NCI-H1105 treated with DMSO at 0.1 percent for 48 hours (cell line): Measurements from ENCODE around the gene ADGRB2.

ENCODE experiments used
- DNase-seq: peaks from one replicate; lab custom pipeline; 2025; lab: John Stamatoyannopoulos, UW

Gene ADGRB2

DNA sequence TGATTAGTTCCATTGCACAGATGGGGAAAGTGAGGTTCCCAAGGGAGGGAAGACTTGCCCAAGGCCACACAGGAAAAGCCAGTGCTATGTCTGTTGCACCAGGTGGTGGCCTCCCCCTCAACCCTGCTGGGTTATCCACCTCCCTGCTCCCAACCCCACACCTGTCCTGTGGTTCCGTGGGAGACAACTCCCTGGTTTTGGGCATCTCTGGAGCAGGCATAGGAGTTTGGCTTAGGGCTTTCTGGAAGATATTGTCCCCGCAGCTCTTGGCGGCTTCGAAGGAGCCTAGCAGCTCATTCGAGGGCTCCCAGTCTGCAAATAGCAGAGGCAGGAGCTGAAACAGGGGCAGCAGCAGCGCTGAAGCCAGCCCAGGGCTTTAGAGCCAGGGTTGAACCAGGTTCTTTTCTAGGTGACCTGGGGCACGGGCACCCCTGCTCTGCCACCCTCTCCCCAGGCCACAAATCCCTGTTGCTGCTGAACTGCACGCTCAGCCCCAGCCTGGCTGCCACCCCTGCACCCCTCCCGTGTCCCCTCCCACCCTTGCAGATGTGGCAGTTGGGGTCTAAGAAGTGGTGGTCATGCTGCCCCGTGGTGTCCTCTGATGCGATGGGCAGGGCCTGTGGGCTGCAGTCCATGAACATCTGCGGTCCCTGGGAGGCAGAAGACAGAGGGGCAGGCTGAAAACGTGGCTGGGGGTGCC lies 29.6 kb upstream of the ADGRB2 start:
- no peak for DNase-seq

GRCh38 chr1:31793086-31793485 lies 28.9 kb upstream of the ADGRB2 start:
- DNase-seq: no peak

DNA sequence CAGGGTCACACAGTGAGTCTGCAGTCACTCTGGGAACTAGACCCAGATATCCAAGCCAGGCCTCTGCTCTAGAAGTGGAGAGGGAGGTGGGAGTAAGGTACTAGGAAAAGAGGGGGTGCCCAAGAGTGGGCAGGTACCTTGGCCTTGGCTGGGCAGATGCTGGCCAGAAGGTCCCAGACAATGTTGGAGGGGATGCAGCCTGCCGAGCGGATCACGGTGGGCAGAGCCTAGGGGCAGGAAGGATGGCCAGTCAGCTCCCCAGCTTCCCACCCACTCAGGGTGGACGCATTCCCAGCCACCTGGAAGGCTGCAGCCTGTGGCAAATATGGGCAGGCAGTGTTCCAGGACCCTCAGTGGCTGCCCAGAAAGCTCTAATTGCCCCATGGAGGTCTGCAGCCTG lies 28.4 kb upstream of the ADGRB2 start:
- DNase-seq: no peak

- no peak for DNase-seq
Observed at GRCh38 chr1:31792116-31792515, 28.0 kb upstream of the ADGRB2 start.

DNA sequence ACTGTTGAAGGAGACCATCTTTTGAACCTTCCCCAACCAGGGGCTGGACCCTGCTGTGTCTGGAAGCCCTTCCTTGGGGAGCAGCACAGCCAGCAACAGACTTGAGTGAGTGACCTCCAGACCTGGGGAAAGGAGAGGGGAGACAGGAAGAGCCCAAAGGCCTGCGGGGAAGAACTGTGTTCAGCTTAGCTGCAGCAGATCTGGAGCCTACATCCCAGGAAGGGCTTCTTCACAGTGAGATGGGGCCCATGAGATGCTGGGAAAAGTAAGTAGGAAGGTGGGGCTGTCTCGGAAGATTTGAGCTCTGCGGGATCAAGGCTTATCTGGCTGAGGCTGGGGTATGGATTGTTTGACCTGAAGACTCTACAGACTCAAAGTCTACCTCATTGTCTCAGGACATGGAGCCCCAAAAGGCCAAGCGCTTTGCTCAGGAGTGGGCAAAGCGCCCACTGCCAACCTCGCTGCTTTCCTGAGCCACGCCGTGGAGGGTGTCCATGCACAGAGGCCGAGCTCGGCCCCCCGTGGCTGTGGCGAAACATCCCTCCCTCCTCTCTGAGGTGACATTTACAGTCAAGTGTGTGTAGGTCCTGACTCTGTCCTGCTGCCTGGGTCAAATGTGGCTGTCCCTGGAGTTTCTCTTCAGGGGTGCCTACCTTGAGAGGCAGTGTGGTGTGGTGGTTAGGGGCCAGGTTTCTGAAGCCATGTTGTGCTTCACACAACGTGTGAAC lies 27.2 kb upstream of the ADGRB2 start:
- no peak for DNase-seq

- DNase-seq: no peak
Observed at GRCh38 chr1:31790641-31791091, 26.5 kb upstream of the ADGRB2 start.

DNA sequence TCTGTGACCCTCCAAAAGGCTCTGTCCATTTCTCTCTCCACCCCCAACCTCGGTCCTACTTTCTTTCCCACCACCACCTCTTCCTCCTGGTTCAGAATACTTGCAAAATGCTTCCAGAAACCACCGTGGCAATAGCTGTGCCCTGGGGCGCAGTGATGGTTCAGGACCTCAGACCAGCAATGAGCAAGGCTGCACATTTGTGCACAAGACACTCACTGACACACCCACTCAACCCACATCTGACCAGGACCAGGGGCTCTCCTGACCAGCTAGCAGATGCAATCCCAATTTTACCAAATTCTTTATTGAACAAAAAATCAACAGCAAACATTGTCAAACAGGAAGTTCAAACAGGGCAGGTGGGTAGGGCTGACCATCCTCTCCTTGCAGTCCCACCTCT lies 26.0 kb upstream of the ADGRB2 start:
- no peak for DNase-seq

DNA sequence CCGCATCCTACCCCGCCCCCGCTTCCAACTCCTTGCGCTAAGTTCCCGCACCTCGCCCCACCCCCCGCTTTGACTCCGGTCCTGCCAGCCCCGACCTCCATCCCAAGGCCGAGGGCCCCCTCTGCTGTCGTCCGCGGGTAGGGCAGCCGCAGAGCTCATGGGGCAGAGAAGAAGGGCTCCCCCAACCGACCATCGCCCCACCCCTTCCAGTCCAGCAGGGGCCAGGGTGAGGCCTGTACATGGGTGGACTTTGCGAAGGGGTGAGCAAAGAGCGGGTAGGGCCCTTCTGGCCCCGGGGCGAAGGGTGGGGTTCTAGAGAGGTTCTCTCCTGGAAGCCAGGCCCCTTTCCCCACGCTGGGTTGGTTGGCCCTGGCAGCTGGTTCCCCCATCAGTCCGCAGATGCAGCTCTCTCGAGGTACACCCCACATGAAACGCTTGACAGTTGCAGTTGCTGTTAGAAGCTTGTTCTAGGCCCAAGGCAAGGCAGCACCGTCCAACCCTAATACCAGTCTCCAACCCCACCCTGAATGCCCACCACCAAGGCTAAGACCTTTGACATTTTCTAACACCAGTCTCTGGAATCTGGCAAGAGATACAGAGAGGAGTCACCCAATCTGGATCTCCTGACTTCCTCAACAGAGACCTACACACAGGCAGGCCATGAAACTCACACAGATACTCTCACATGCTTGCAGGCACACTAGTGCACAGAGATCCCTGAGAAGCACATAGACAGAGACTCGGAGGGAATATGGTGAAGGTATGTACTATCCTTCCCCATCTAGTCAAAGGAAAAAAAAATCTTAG lies 25.3 kb upstream of the ADGRB2 start:
- peak; percentile 65 for DNase-seq

GRCh38 chr1:31788825-31789256 lies 24.7 kb upstream of the ADGRB2 start:
- DNase-seq: peak; percentile 62

- DNase-seq: peak; percentile 47
Observed at GRCh38 chr1:31788138-31788824, 24.1 kb upstream of the ADGRB2 start.

- no peak for DNase-seq
Observed at GRCh38 chr1:31787786-31788137, 23.6 kb upstream of the ADGRB2 start.

- DNase-seq: no peak
Observed at GRCh38 chr1:31787261-31787660, 23.1 kb upstream of the ADGRB2 start.

DNA sequence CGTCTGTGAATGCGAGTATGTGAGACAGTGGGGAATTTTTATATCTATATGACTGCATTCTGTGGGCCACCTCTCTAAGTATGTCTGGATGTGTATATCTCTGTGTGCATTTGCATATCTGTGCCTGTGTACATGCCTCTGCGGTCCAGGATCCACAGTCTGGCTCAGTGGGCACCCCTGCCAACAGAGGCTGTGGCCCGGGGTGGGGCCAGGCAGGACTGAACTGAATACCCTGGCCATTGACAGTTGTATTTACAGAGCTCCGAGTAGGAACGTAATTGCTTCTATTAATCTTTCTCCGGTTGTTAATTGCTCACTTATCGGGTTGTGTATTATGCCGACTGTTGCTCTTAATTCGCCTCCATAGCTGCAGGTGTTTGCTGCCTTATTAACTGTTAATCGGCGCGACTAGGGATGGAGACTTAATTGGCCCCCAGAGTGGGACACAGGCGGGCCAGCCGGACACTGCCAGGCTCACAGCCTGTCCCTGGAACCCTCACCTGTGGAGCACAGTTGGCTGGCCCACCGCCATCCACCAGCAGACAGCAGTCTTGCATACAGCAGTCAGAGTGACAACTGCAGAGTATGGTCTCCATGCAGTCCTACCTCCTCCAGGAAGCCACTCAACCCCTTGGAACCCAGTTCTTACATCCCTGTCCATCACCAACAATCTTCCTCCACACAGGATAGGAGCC lies 22.4 kb upstream of the ADGRB2 start:
- peak; percentile 85 for DNase-seq

- no peak for DNase-seq
Observed at GRCh38 chr1:31785947-31786290, 21.8 kb upstream of the ADGRB2 start.

DNA sequence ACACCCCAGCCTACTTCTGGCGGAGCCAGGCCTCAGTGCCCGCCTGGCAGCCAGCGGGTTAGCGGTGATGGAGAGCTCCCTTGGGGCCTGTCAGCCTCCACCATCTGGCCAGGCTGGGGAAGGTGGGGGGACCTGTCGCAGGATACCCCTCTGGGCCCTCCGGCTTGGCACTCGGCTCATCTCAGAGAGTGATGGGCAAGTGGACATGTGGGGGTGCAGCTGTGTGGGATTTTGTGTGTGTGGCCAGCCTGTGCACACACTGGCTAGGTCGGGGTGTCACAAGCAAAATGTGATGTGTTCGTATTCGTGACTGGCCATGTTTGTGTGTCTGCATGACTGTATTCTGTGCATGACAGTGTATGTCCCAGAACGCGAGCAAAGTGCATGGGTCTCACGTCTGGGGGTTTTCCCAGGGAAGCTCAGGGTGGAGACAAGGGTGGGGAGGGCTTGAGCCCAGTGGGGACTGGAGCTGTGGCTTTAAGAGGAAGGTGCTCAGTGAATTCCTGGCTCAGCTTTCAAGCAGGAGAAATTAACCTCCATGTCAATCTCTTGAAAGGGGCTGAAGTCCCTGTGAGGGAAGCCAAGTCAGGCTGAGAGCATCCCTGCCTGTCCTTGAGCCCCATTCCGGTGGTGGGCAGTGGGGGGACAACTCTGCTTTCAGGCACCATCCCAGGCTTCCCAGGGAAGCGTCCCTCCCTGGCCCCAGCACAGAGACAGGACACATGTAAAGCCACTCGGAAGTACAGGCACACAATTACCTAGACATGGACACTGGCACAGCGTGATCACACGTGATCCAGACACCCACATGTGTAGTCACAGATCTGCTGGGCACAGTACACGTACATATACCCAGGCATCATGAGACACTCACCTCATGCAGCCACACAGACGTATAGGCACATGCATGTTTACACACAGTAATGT lies 21.1 kb upstream of the ADGRB2 start:
- no peak for DNase-seq

DNA sequence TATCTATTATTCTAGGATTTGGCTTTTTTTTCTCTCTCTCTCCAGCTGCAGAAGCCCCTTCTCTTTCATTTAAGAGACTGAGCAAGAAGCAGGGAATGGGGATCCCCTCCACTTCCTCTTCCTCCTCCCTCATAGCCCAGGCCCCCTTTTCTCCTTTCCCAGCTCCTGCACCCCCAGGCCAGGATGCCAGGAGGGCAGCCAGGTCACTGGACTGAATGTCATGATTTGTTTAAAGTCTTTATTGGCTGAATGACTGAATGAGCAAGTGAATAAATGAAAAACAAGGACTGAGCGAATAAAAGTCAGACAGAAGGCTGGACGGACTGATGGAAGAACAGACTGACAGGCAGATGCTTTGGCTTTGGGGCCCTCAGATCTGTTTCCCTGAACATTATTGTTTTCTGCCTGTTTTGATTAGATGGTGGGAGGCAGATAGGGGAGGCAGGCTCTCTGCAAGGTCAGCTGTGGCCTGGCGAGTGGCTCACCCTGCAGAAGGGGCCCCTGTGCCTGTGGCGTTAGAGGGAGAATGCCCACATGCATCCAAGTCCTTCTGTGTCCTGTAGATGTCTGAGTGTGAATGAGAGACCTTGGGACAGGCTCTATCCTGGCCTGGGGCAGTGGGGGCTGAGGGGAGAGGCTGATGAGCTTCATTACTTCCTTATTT lies 20.3 kb upstream of the ADGRB2 start:
- no peak for DNase-seq

- no peak for DNase-seq
Observed at GRCh38 chr1:31783846-31784245, 19.7 kb upstream of the ADGRB2 start.

GRCh38 chr1:31782421-31783410 lies 18.6 kb upstream of the ADGRB2 start:
- DNase-seq: no peak
